ENCODE results near the gene ANKRD39. TPM values are rescaled to one million over a fixed set of nuclear protein-coding genes. Genes with fewer than 3 reads are reported as not detected.

The ANKRD39 gene
- total and polyA plus RNA-seq, 4 donors: 4.7 to 22.7 (median 10.7) TPM

DNA sequence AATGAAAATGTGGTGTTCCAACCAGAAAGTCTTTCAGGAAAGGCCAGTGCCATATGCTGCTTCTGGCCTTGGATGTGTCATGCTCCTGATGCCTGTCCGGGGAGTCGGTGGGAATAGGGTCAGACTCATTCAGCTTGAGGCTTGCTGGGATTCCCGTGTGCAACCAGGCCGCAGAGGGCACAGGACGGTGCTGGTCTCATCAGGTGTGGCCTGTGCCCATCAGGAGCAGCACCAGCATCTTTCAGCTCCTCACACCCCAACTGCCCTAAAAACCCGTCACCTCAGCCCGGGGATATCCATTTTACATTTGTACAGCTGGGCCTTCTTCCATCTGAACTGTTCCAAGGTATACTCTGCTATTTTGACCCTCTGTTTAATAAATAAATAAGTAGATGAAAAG, 55.1 kb downstream of the ANKRD39 start (continued):
- TF ChIP-seq ZBTB33 (IDR thresholded peaks at IDR 0.05) (no peak), FOXA1 (IDR thresholded peaks at IDR 0.05) (no peak), TAF1 (conservative IDR thresholded peaks at IDR 0.05) (no peak), YY1 (IDR thresholded peaks at IDR 0.05) (no peak), EGR1 (IDR thresholded peaks at IDR 0.05; ENCODE audit: low read depth in 2 of 2) (no peak), JUND (IDR thresholded peaks at IDR 0.05) (no peak), GABPA (IDR thresholded peaks at IDR 0.05 in 1 of 2, conservative IDR thresholded peaks at IDR 0.05 in 1 of 2) (no peak), CTCF (IDR thresholded peaks at IDR 0.05; ENCODE audit: low read depth, low read length, missing input control) (no peak), RXRA (IDR thresholded peaks at IDR 0.05) (no peak)

DNA sequence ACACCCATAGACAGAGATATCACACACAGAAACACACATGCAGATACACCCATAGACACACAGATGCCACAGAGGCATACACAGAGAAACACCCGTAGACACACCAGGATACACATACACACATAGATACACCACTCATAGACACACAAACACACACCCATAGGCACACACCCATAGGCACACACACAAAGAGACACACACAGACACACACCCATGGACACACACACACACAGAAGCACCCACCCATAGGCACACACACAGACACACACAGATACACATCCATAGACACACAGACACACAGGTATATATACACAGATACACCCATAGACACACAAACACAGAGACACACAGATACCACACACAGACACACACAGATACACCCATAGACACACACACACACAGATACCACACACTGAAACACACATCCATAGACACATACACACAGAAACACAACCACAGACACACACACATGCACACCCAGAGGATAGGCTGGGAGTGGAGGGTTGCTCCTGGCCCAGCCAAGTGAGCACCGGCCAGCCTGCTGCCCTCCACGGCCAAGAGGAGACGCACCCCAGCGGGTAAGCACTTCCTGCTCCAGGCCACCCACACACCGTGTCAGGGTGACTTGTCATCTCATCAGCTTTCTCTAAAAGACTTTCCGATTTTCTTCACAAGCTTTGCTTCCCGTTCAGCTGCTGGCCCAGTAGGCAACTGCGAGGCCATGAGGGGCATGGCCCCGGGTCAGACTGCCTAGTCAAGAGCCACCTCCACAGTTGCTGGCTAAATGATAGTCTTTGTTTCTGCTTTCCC, 55.8 kb downstream of the ANKRD39 start:
- DNase-seq (ENCODE audit: low spot score): no peak
- Histone ChIP-seq H3K36me3 (ENCODE audit: control insufficient read depth in 4 of 4, insufficient read depth in 3 of 4, low read depth in 1 of 4, low read length in 3 of 4) (peaks cover 0 to 11% (median 2%) of the 10 kb centered on the region in 4 donors), H3K9me3 (ENCODE audit: control insufficient read depth in 4 of 4, low read length in 3 of 4) (no peaks in the 10 kb centered on the region), H3K4me3 (ENCODE audit: low read depth in 1 of 3, low read length in 3 of 3) (no peak overlapping the region), H3K27me3 (ENCODE audit: control insufficient read depth in 4 of 4, insufficient read depth in 4 of 4, low read length in 3 of 4) (no peaks in the 10 kb centered on the region), H3K4me1 (ENCODE audit: control insufficient read depth in 4 of 4, insufficient read depth in 4 of 4, low read length in 3 of 4) (peaks cover 0 to 5% (median 4%) of the 10 kb centered on the region in 4 donors), H3K27ac (ENCODE audit: low read depth in 1 of 2, low read length in 2 of 2) (no peak overlapping the region), H3K9ac (ENCODE audit: low read depth in 1 of 2, low read length in 2 of 2) (no peak overlapping the region)
- no peak for TF ChIP-seq GABPA (IDR thresholded peaks at IDR 0.05 in 1 of 2, conservative IDR thresholded peaks at IDR 0.05 in 1 of 2)
- TF ChIP-seq HNF4A (conservative IDR thresholded peaks at IDR 0.05): no peak
- no peak for TF ChIP-seq CTCF (IDR thresholded peaks at IDR 0.05; ENCODE audit: low read depth, low read length, missing input control)
- no peak for TF ChIP-seq RXRA (IDR thresholded peaks at IDR 0.05)
- no peak for TF ChIP-seq TAF1 (conservative IDR thresholded peaks at IDR 0.05)
- no peak for TF ChIP-seq FOXA2 (IDR thresholded peaks at IDR 0.05)
- TF ChIP-seq MAX (IDR thresholded peaks at IDR 0.05): no peak
- no peak for TF ChIP-seq JUND (IDR thresholded peaks at IDR 0.05)
- TF ChIP-seq, protein P1, sequence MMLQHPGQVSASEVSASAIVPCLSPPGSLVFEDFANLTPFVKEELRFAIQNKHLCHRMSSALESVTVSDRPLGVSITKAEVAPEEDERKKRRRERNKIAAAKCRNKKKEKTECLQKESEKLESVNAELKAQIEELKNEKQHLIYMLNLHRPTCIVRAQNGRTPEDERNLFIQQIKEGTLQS (IDR thresholded peaks at IDR 0.05): no peak
- no peak for TF ChIP-seq RAD21 (IDR thresholded peaks at IDR 0.05)
- no peak for TF ChIP-seq HNF4G (IDR thresholded peaks at IDR 0.05)
- TF ChIP-seq FOXA1 (IDR thresholded peaks at IDR 0.05): no peak
- no peak for TF ChIP-seq EGR1 (IDR thresholded peaks at IDR 0.05; ENCODE audit: low read depth in 2 of 2)
- no peak for TF ChIP-seq NR2F2 (IDR thresholded peaks at IDR 0.05)
- TF ChIP-seq, protein P2, sequence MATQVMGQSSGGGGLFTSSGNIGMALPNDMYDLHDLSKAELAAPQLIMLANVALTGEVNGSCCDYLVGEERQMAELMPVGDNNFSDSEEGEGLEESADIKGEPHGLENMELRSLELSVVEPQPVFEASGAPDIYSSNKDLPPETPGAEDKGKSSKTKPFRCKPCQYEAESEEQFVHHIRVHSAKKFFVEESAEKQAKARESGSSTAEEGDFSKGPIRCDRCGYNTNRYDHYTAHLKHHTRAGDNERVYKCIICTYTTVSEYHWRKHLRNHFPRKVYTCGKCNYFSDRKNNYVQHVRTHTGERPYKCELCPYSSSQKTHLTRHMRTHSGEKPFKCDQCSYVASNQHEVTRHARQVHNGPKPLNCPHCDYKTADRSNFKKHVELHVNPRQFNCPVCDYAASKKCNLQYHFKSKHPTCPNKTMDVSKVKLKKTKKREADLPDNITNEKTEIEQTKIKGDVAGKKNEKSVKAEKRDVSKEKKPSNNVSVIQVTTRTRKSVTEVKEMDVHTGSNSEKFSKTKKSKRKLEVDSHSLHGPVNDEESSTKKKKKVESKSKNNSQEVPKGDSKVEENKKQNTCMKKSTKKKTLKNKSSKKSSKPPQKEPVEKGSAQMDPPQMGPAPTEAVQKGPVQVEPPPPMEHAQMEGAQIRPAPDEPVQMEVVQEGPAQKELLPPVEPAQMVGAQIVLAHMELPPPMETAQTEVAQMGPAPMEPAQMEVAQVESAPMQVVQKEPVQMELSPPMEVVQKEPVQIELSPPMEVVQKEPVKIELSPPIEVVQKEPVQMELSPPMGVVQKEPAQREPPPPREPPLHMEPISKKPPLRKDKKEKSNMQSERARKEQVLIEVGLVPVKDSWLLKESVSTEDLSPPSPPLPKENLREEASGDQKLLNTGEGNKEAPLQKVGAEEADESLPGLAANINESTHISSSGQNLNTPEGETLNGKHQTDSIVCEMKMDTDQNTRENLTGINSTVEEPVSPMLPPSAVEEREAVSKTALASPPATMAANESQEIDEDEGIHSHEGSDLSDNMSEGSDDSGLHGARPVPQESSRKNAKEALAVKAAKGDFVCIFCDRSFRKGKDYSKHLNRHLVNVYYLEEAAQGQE (IDR thresholded peaks at IDR 0.05): no peak
- TF ChIP-seq SP1 (IDR thresholded peaks at IDR 0.05): no peak
- WGBS: 82% methylated on average over 10 of the region's 10 CpGs
